C4-2B (cell line): ENCODE measurements around the gene JAK3.

Source experiments
- ZFX ChIP-seq: fragments of 450-650 bp; IDR thresholded peaks from 2 replicates; pipeline ENCODE4 v1.6.1; 2017
- TF ChIP-seq, protein P1 (sequence below): fragments of 450-650 bp; conservative IDR thresholded peaks from 2 replicates; pipeline ENCODE4 v1.5.1; 2017; ENCODE audit warnings: mild to moderate bottlenecking

DNA sequence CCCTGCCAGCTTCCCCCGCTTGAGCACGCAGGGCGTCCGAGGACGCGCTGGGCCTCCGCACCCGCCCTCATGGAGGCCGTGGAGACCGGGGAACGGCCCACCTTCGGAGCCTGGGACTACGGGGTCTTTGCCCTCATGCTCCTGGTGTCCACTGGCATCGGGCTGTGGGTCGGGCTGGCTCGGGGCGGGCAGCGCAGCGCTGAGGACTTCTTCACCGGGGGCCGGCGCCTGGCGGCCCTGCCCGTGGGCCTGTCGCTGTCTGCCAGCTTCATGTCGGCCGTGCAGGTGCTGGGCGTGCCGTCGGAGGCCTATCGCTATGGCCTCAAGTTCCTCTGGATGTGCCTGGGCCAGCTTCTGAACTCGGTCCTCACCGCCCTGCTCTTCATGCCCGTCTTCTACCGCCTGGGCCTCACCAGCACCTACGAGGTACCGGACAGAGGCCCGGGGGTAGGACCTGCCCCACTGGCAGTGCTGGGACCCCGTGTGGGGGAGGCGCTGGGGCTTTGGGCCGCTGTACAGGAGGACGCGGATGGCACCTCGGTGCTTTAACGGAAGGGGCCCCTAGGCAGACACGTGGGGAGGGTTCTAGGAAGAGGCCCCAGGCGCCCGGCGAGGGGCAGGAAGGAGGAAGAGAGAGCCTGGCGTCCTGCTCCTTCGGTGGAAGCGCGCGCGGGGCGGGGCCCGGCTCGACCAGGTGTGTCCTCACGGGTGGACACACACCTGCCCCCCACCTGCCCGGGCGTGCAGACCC is 24.6 kb upstream of the JAK3 start:
- TF ChIP-seq, protein P1, sequence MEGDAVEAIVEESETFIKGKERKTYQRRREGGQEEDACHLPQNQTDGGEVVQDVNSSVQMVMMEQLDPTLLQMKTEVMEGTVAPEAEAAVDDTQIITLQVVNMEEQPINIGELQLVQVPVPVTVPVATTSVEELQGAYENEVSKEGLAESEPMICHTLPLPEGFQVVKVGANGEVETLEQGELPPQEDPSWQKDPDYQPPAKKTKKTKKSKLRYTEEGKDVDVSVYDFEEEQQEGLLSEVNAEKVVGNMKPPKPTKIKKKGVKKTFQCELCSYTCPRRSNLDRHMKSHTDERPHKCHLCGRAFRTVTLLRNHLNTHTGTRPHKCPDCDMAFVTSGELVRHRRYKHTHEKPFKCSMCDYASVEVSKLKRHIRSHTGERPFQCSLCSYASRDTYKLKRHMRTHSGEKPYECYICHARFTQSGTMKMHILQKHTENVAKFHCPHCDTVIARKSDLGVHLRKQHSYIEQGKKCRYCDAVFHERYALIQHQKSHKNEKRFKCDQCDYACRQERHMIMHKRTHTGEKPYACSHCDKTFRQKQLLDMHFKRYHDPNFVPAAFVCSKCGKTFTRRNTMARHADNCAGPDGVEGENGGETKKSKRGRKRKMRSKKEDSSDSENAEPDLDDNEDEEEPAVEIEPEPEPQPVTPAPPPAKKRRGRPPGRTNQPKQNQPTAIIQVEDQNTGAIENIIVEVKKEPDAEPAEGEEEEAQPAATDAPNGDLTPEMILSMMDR: no peak
- TF ChIP-seq ZFX: no peak
